CD4-positive, alpha-beta T cell treated with Interleukin-10 for 1 hour (primary cell): ENCODE data around the gene WDFY2.

Experiments
- DNase-seq: peaks from one replicate; pipeline ENCODE4 v3.0.0-alpha.2; 2020

Gene WDFY2

DNA sequence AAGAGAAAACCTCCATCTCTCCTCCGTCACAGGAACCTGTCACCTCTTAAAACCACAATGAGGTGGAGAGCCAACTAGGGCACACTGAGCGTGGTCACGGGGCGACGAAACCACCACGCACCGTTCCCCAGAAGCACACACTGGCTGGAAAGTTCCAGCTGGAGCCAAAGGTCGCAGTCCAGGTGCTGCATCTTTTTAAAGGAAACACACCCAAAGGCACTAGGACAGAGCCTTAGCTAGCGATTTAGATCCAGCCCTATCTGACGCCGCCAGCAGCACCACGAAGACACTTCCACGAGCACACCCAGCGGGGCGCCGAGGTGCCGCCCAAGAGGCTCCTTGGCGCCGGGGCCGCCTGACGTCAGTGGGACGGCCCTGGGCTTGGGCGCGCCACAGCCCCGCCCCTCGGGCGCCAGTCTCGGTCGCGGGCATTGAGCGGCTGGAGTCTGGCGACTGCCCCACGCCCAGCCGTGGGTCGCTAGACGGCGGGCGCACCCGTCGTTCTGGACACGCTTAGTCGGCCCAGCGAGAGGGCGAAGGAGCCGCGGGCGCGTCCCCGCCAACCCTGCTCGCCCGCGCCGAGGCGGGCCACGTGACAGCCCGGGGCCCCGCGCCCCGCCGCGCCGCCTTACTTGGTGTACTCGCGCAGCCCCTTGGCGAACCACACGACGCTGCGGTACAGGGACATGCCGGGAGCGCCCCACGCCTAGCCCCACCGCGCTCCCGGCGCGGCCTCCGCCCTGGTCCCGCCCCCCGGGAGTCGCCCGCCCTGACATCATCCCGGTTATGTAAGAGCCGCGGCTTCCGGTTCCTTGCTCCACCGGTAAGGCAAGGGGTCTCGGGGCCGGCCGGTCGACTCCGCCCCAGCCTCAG is 219.4 kb downstream of the WDFY2 start, which contains the start of gene DHRS12:
Gene DHRS12 (minus strand): TSS at position 742 of the 873 bp plus-strand sequence. CDS start 4,504 bp downstream, outside the sequence.
- peak; percentile 92 for DNase-seq

DNA sequence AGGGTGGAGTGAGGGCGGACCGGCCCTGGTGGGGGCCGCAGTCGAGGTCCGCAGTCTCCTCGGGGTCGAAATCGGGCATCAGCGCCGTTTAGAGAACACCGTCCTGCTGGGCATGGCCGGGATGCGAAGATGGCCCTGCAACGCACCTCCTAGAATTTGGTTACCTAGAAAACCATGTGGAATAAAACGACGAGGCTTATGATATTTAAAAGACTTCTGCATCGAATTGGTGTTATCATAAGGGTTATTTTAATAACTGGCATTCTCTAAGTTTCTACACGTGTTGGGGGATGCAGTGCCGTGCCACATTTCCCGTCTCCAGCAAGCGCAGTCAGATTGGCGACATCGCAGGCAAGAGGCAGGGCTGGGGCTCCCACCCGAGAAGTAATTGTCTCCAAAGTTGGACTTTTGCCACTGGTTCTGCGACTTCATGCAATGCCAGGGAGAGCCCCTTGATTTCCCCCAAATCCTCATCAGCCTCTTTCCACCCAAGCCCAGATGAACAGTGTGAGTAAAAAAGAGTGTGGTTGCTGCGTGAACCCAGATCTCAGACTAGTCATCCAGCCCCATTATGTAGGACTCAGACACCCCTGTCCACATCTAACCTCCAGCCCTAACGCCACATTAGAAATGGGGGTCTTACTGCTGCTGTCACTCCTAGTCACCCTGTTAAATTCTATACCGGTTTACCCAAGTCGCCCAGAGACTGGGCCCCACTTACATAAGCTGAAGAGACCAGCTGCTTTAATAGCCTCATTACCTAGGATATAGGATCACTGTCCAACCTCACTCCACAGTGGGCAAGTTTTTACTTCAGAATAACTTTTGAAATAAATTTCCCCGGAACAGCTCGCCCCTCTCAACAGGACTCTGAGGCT is 220.3 kb downstream of the WDFY2 start:
- DNase-seq = peak; percentile 60

- peak; percentile 21 for DNase-seq
These were observed 221.1 kb downstream of the WDFY2 start for GRCh38 chr13:51805313-51805712.

DNA sequence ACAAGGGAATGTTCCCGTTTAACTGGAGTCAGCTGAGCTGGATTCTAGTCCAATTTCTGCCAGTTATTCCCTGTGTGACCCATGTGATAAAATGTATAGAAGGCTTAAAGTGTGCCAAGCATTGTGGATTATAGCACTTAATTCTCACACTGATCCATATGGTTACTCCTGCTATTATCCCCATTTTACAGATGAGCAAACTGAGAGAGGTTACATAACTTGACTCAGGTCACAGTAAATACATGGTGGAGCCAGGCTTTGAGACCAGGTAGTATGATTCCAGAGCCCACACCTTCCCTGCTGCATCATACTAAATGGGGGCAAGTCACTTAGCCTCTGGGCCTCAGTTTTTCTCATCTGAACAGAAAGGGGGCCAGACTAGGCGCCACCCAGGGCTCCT is 221.7 kb downstream of the WDFY2 start:
- no peak for DNase-seq

DNA sequence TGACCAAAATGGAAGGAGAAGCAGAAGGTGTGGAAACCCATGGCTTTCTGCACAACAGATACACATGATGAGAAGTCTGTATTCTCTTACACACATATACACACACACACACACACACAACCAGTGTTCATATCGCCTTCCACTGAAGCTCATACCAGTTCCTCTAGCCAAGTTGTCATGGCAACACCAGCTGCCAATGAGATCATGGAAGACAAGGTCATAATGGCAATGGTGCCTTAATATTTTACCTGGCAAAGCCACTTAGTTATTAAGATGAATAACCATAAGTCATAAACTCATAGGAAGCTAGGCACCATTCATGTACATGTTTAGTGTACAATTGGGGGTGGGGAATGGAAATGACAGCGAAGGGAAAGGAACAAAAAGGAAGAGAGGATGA is 222.3 kb downstream of the WDFY2 start:
- DNase-seq = peak; percentile 54

GRCh38 chr13:51807041-51807440 is 222.8 kb downstream of the WDFY2 start:
- no peak for DNase-seq

DNA sequence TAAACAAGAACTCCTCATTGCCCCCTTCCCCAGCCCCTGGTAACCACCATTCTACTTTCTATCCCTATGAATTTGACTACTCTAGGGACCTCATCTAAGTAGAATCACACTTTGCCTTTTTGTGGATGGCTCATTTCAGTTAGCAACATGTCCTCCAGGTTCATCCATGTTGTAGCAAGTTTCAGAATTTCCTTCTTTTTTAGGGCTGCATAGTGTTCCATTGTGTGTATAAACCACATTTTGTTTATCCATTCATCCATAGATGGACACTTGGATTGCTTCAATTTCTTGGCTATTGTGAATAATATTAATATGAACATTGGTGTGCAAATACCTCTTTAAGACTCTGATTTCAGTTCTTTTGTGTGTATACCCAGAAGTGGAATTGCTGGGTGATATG is 224.5 kb downstream of the WDFY2 start:
- DNase-seq = no peak

DNA sequence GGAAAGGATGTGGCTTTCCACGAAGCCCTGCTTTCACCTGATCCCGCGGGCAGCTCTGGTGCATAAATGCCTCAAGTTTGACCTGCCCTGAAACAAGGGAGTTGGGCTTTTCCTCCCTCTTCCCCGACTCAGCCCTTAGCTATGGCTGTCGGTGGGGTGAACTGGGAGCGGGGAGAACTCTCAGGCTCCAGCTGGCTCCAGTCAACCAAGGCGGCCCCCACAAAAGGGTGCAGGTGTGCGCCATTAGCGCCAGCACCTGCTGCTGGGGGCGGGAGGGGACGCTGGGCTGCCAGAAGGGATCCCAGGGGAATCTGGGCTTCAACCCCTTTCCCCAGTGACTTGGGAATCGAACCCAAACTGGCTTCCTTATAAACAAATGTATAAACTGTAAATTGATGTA is 226.8 kb downstream of the WDFY2 start:
- no peak for DNase-seq

DNA sequence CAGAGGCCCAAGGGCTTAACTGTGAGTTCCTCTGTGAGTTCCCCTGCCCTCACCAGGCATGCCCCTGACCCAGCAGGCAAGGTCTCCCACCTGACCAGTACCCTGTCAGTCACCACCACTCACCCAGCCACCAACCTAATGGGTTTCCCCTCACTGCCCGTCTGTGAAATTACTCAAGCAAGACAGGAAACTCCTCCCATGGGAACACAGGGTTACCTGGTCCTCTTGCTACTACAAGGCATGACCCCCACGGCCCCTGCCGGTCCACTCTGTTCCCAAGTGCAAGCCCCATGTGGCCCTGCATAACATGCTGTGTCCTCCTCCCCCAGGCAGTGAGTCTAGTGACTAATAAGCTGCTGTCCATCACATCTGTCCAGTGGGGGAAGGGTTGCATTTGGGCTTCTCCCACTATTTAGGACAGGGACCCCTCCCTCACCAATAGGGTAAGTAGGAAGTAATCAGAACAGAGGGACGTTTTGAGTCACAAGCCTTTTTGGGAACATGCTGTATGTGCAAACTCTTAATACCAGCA is 227.7 kb downstream of the WDFY2 start:
- DNase-seq = no peak

DNA sequence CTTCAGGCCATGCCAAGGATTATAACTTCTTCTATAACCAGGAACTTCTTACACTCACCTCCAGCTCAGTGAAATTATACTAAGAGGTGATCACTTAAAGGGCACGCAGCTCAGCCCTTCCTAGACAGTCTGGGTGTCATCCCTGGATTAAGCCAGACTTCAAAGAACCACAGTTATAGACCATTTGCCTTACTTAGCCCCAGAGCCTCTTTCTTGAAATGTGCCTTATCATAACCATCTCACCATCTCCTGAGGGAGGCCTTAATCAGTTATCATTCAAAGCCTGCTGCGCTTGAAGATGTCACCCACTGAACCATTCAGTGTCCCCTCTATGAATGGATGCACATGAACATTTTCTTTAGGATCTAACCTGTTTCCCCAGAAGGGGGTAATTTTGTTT is 229.8 kb downstream of the WDFY2 start:
- DNase-seq = no peak

DNA sequence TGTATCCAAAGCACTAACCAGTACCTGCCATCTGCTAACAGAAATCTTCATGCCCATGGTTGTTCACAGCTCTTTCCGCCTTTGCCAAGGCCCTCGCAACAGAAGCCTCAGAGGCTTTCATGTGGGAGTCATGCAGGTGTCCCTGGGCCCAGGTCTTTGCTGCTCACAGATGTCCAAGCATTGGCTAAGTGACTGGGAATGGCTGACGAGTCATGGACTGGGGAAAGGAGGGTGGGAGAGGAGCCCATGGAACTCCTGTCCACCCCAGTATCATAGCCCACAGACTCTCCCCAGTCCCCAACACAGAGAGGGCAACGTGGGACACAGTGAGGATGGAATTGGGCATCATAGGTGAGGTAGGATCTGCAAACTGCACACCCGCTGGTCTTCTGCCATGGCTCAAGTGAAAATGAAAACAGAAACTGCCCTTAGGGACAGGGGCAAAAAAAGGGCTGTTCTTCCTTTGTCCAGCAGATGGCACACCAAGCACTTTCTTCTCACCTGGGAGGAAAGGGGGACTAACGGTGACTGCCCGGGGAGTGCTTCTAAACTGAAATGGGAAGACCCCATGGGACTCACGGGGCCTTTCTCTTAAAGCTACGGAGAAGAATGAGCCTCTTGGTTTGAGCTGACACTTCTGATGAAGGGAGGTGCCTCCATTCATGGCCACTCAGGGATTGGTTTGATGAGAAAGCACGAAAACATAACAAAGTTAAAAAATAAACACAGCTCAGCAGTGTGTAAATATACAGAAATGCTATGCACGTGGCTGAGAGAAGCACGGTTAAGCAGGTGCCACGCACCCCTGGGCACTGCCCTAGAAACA is 230.8 kb downstream of the WDFY2 start:
- DNase-seq = peak; percentile 86

- no peak for DNase-seq
These were observed 231.6 kb downstream of the WDFY2 start for GRCh38 chr13:51815848-51816247.

DNA sequence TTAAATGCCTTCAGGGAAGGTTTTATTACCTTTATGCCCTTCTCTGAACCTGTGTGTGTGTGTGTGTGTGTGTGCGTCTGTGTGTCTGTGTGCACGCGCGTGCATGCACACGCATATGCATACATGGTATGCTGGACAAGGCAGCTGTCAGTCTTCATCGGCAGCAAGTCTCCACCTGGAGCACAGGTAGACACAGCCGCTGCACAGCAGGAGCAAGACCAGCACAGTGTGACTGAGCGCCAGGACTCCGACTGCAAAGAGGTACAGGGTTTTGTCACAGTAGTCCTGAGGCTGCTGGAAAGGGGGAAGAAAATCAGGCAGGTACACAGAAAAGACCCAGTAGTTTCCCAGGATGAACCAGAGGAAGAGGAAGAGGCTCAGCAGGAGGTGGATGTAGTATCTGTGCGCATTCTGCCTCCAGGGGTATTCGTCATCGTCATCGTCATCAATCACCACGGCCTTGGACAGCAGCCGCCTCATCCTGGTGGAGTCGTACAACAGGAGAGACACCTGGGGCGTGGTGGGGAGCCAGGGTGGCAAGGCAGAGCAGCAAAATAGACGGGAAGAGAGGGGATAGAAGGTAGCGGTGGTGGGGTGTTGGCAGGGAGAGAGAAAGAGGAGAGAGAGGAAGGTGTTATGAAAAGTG is 232.5 kb downstream of the WDFY2 start:
- no peak for DNase-seq
